ENCODE measurements around the gene SGSM1.

The SGSM1 gene, protein sequence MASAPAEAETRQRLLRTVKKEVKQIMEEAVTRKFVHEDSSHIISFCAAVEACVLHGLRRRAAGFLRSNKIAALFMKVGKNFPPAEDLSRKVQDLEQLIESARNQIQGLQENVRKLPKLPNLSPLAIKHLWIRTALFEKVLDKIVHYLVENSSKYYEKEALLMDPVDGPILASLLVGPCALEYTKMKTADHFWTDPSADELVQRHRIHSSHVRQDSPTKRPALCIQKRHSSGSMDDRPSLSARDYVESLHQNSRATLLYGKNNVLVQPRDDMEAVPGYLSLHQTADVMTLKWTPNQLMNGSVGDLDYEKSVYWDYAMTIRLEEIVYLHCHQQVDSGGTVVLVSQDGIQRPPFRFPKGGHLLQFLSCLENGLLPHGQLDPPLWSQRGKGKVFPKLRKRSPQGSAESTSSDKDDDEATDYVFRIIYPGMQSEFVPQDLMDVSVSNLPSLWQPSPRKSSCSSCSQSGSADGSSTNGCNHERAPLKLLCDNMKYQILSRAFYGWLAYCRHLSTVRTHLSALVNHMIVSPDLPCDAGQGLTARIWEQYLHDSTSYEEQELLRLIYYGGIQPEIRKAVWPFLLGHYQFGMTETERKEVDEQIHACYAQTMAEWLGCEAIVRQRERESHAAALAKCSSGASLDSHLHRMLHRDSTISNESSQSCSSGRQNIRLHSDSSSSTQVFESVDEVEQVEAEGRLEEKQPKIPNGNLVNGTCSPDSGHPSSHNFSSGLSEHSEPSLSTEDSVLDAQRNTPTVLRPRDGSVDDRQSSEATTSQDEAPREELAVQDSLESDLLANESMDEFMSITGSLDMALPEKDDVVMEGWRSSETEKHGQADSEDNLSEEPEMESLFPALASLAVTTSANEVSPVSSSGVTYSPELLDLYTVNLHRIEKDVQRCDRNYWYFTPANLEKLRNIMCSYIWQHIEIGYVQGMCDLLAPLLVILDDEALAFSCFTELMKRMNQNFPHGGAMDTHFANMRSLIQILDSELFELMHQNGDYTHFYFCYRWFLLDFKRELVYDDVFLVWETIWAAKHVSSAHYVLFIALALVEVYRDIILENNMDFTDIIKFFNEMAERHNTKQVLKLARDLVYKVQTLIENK

DNA sequence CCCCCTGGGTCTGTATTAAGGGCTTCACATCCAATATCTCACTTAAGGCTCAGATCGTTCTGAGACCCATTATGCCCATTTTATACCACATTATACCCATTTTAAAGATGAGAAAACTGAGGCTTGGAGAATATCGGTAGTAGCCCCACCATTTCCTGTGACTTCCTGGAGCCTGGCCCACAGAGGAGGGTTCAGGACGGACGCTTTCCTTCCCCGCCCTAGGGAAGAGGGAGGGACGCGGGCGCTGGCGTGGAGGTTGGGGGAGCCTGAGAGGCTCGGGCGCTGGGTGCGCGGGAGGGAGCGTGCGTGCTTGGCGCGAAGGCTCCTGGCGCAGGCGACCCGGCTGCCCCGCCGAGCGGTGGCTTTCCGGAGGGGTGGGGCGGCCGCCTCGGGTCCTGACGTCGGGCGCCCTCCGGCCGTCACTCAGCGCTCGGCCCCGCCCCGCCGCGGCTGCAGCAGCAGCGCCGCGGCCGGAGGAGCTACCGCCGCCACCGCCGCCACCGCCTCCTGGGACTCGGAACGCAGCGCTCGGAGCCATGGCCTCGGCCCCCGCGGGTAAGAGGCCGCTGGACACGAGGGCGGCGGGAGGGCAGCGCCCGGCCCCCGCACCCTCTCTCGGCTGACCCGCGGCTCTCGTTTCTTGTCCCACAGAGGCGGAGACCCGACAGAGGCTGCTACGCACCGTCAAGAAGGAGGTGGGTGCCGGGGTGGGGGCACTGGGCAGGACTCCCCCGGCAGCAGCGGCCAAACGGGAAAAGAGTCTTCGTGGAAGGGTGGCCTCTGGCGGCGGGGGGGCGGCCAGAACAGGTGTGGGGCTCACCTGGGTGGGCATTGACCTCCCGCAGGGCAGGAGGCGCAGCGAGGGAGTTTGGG lies at the start of gene SGSM1:
SGSM1 (plus strand) TSS at position 422 of the 873 bp plus-strand sequence; CDS start at position 537, 115 bp downstream.
- DNase-seq (ENCODE audit: low read depth in 2 of 2, low spot score in 1 of 2) = peak; percentile 15 to 35

GRCh38 chr22:24758164-24758799 lies 47.7 kb upstream of the SGSM1 start:
- DNase-seq (ENCODE audit: low read depth in 2 of 2, low spot score in 1 of 2) = peak in 1 of 2 donors; percentile 12

GRCh38 chr22:24759765-24760164 lies 46.2 kb upstream of the SGSM1 start:
- DNase-seq (ENCODE audit: low read depth in 2 of 2, low spot score in 1 of 2) = no peak

GRCh38 chr22:24760708-24761306 lies 45.2 kb upstream of the SGSM1 start:
- no peak for DNase-seq (ENCODE audit: low read depth in 2 of 2, low spot score in 1 of 2)

GRCh38 chr22:24761888-24762675 lies 43.9 kb upstream of the SGSM1 start:
- DNase-seq (ENCODE audit: low read depth in 2 of 2, low spot score in 1 of 2) = no peak

DNA sequence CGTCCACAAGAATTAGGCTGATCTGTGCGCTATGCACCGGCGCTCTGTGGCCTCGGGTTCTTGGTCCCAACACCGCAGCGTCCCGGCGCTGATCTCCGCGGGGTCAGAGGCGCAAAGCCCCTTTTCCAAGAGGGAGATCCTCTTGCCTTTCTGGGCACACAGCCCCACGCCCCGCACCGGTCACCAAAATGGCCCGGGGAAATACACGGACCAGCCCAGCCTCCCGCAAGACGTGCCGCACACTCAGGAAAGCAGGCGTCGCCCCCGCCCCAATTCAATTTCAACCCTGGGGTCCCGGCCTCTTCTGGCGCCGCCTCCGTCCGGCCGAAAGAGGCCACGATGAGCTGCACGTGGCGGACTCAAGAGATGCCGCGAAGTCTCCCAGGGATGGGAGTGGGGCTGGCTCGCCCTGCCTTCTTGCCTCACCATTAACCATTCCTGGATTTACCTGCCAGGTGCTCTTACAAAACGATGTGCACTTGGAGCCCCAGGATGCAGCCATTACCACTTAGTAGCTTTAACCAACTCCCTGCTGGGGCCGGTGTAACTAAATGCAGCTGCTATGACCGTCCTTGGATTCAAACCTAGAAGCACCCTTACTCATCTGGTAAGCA lies 42.0 kb upstream of the SGSM1 start:
- DNase-seq (ENCODE audit: low read depth in 2 of 2, low spot score in 1 of 2) = no peak

- no peak for DNase-seq (ENCODE audit: low read depth in 2 of 2, low spot score in 1 of 2)
Observed at GRCh38 chr22:24765166-24765565, 40.8 kb upstream of the SGSM1 start.

GRCh38 chr22:24768537-24769374 lies 37.3 kb upstream of the SGSM1 start:
- peak in 1 of 2 donors; percentile 3 for DNase-seq (ENCODE audit: low read depth in 2 of 2, low spot score in 1 of 2)

- DNase-seq (ENCODE audit: low read depth in 2 of 2, low spot score in 1 of 2) = no peak
Observed at GRCh38 chr22:24772493-24773220, 33.4 kb upstream of the SGSM1 start.

- no peak for DNase-seq (ENCODE audit: low read depth in 2 of 2, low spot score in 1 of 2)
Observed at GRCh38 chr22:24775769-24776492, 30.1 kb upstream of the SGSM1 start.

- DNase-seq (ENCODE audit: low read depth in 2 of 2, low spot score in 1 of 2) = no peak
Observed at GRCh38 chr22:24776525-24776924, 29.5 kb upstream of the SGSM1 start.

- no peak for DNase-seq (ENCODE audit: low read depth in 2 of 2, low spot score in 1 of 2)
Observed at GRCh38 chr22:24789516-24789915, 16.5 kb upstream of the SGSM1 start.

GRCh38 chr22:24791362-24791761 lies 14.6 kb upstream of the SGSM1 start:
- DNase-seq (ENCODE audit: low read depth in 2 of 2, low spot score in 1 of 2) = no peak

DNA sequence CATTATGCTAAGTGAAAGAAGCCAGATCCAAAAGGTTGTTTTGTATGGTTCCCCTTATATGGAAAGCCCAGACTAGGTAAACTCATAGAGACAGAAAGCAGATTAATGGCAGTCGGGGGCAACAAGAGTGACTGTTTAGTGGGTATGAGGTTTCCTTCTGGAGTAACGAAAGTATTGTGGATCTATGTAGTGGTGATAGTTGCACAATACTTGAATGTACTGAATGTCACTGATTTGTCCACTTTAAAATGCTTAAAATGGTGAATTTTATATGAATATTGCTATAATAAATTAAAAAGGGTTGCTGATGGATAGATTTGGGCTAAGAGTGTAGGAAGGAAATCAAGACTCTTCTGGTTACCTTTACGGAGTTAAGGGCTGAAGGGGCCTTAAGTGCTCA lies 10.0 kb upstream of the SGSM1 start:
- DNase-seq (ENCODE audit: low read depth in 2 of 2, low spot score in 1 of 2) = no peak

GRCh38 chr22:24796860-24797259 lies 9.2 kb upstream of the SGSM1 start:
- DNase-seq (ENCODE audit: low read depth in 2 of 2, low spot score in 1 of 2) = no peak

GRCh38 chr22:24801901-24802465 lies 4.0 kb upstream of the SGSM1 start:
- no peak for DNase-seq (ENCODE audit: low read depth in 2 of 2, low spot score in 1 of 2)
